DMS 273 treated with DMSO at 0.1 percent for 48 hours (cell line): ENCODE results near the gene POLR2M.

Source experiments
- DNase-seq: peaks from one replicate; lab custom pipeline; 2025; lab: John Stamatoyannopoulos, UW

POLR2M gene

GRCh38 chr15:57692709-57693108 is 13.8 kb upstream of the POLR2M start:
- DNase-seq = no peak

GRCh38 chr15:57694279-57694678 is 12.2 kb upstream of the POLR2M start:
- no peak for DNase-seq

GRCh38 chr15:57696146-57696545 is 10.4 kb upstream of the POLR2M start:
- DNase-seq = no peak

GRCh38 chr15:57697588-57697987 is 8.9 kb upstream of the POLR2M start:
- DNase-seq = no peak

- no peak for DNase-seq
These were observed 8.3 kb upstream of the POLR2M start for GRCh38 chr15:57698243-57698642.

- DNase-seq = no peak
These were observed 7.5 kb upstream of the POLR2M start for GRCh38 chr15:57698991-57699390.

GRCh38 chr15:57703387-57703786 is 3.1 kb upstream of the POLR2M start:
- no peak for DNase-seq

- DNase-seq = no peak
These were observed 2.1 kb upstream of the POLR2M start for GRCh38 chr15:57704441-57704840.

GRCh38 chr15:57705746-57706404 is 639 bp upstream of the POLR2M start:
- no peak for DNase-seq

- DNase-seq = no peak
These were observed 1.5 kb downstream of the POLR2M start for GRCh38 chr15:57708047-57708446.

GRCh38 chr15:57718309-57718708 is 11.8 kb downstream of the POLR2M start:
- no peak for DNase-seq

GRCh38 chr15:57720867-57721266 is 14.4 kb downstream of the POLR2M start:
- DNase-seq = no peak

- DNase-seq = no peak
These were observed 19.9 kb downstream of the POLR2M start for GRCh38 chr15:57726411-57726810.

- no peak for DNase-seq
These were observed 20.5 kb downstream of the POLR2M start for GRCh38 chr15:57727031-57727430.

- DNase-seq = no peak
These were observed 21.9 kb downstream of the POLR2M start for GRCh38 chr15:57728436-57728835.

GRCh38 chr15:57730876-57731275 is 24.4 kb downstream of the POLR2M start:
- DNase-seq = no peak

GRCh38 chr15:57731530-57732103 is 25.1 kb downstream of the POLR2M start:
- no peak for DNase-seq

GRCh38 chr15:57732526-57733331 is 26.2 kb downstream of the POLR2M start:
- DNase-seq = no peak

- no peak for DNase-seq
These were observed 28.3 kb downstream of the POLR2M start for GRCh38 chr15:57734860-57735259.

GRCh38 chr15:57735431-57735830 is 28.9 kb downstream of the POLR2M start:
- no peak for DNase-seq

- DNase-seq = no peak
These were observed 29.4 kb downstream of the POLR2M start for GRCh38 chr15:57735891-57736290.

- DNase-seq = no peak
These were observed 30.1 kb downstream of the POLR2M start for GRCh38 chr15:57736591-57736990.

GRCh38 chr15:57738734-57739237 is 32.3 kb downstream of the POLR2M start:
- DNase-seq = no peak
